ENCODE measurements around the gene NACA.
"Not testable (repeated sequence)": the region's sequence is repeated elsewhere in the genome, so short reads cannot be mapped to it uniquely, and the experiment has no call there.

Gene NACA
- 439 to 486 reads per million in 2 donors for total RNA-seq

DNA sequence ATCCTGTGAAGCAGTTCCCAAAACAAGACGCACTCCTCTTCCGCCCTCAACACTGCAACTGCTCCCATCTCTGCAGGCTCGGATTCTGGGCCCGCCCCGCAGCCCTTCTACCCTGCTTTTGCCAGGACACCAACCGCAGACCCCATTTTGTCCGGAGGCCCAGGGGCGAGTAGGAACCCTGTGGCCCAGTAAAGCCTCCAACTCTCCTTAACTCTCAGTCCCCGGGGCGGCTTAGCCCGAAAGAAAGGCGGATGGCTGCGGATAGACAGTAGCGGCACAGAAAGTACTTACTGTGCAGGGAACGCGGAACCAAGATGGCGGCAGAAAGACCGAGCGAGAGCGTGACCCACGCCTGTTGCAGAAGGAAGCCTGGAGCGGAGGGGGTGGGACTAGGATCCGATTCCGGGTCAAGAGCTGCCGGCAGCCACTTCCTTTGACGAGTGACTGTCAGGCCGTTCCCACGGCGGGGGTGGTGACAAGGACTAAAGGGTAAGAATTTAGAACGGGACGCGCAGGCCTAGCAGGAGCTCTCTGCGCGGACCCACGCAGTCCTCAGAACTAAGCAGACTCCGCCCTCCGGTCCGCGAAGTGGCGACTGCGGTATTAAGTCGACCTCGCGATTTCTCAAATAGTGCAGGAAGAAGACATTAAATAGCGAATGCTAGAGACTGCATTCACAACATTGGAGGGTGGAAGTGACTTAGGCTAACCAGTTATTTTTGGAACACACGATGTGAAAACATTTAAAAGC is at the start of gene NACA:
Gene NACA, minus strand, starts transcription at position 328 of the 751 bp plus-strand sequence. CDS start 778 bp downstream, outside the sequence.
- DNase-seq, result peak; percentile 67

DNA sequence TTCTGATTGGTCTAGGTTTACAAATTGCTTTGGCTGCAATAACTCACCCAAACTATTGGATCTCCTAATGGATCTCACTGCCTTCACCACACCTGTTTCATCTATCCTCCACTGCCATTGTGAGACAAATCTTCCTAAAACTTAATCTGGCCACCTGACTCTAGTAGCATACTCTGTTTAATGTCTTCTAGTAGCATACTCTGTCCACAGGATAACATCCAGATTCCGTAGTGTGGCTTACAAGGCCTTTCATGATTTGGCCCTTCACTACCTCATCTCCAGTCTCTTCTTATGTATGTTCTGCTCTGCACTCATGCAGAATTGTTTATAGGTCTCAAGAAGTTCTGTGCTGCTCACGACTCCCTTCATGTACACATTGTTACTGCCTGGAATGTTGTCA is 48.0 kb upstream of the NACA start:
- no peak for DNase-seq

DNA sequence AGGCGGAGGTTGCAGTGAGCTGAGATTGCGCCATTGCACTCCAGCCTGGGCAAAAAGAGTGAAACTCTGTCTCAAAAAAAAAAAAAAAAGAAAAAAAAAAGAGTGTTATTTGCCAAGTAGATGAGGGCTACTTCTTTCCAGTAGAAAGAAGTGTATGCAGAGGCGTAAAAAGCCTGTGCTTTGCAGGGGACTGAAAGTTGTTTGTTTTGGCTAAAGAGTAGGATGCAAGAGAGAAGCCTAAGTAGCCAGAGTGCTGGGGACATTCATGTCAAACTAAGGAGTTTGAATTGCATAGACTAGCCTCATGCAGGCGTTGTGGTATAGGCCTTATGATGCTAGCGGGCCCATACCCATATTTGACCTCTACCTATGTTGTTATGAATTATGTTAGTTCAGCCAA is 47.5 kb upstream of the NACA start:
- DNase-seq, result no peak

DNA sequence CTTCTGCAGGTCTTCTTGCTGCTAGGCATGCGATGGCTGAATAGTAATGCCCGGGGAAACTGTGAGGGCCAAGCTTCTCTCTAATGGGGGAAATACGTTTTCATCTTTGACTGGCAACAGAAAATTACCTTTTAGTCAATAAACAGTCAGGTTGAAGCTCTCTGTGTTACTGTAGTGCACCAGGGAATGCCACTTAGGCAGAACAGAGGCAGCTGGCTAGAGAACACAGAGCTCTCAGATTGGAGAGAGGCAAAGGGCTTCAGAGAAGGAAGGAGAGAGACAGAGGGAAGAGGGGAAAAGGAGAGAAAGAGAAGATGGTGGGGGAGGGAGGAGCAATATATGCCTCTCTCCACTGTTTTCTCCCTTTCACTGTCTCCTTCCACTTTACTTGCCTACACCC is 44.8 kb upstream of the NACA start:
- no peak for DNase-seq

DNA sequence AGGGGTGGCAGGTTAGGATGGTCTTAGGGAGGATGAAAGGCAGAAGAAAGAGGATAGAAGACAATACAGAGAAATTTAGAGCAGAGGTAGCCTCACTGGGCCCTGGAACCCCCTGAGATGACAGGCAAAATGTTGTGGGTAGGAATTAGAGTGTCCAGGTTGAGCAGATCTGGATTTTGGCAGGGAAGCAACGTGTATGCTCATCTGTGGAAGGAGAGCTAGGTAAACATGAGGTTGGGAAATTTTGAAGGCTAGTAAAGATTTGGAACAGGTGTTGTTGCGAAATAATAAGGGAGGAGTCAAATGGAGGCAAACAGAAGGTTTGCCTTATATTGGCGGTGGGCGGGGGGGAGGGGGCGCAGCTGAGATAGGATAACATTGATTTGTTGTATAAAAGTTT is 43.3 kb upstream of the NACA start:
- no peak for DNase-seq

DNA sequence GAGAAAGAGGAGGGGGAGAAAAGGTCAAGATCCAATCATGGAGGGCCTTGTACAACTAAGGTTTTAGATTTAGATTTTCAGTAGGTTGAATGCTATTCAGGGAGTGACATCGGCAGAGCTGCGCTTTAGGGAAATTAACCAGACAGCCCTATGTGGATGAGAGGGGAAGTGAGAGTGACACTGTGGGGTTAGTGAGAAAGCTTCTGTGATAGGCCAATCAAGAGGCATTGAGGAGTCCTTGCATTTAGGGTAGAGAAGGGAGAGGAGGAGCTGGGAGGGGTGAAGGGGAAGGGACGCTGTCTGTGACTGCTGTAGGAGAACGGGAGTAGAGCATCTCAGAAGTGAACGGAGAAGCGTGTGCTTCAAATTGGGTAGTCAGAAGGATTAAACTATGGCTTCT is 41.4 kb upstream of the NACA start:
- DNase-seq, result no peak

DNA sequence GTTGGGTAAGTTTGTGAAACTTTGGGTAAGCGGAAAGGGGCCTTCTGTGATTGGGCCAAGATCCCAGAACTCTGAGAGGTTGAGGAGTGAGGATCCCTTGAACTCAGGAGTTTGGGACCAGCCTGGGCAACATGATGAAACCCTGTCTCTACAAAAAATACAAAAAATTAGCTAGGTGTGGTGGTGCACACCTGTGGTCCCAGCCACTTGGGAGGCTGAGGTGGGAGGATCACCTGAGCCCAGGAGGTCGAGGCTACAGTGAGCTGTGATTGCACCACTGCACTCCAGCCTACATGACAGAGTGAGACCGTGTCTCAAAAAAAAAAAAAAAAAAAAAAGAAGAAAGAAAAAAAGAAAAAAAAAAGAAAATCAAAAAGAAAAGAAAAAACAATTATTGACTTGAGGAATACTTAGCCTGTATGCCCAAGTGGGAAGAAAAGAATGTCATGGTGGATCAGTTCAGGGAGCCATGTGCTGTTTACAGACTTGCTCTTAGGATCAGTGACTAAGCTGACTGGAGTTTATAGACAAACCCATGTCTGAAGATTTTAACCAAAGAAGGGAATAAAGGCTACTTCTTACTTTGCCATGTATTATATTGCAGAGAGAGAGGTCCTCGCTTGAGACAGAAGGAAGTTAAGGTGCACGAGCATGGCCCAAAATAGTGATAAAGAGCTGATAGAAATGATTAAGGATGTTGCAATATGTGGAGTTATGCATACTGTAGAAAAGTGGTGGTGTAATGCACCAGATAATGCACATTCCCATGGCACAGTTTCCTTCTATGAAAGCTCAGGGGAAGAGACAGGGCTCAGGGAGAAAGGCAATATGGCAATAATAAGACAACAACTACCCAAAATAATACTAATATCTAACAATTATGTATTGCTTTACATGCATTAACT is 38.9 kb upstream of the NACA start:
- DNase-seq, result no peak

DNA sequence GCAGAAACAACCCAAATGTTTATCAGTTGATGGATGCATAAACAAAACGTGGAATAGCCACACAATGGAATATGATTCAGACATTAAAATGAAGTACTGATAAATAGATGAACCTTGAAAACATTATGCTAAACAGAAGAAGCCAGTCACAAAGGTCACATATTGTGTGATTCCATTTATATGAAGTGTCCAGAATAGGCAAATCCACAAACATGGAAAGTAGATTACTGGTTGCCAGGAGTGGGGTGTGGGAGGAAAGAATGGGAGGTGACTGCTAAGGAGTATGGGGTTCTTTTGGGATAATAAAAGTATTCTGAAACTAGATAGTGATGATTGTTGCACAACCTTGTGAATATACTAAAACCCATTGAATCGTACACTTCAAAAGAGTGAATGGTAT is 36.7 kb upstream of the NACA start:
- DNase-seq, result no peak

DNA sequence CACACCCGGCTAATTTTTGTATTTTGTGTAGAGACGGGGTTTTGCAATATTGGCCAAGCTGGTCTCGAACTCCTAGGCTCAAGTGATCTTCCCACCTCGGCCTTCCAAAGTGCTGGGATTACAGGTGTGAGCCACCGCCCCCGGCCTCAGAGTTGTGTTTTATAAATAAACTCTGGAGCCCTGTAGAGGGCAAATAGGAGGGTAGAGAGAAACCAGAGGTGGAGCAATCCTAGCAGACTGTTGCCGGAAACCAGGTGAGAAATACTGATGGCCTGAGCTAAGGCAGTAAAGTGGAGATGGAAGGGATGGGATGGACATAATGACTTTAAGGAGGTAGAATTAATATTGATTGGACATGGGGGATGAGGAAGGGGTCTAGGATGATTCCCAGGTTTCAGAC is 35.4 kb upstream of the NACA start:
- DNase-seq, result no peak

DNA sequence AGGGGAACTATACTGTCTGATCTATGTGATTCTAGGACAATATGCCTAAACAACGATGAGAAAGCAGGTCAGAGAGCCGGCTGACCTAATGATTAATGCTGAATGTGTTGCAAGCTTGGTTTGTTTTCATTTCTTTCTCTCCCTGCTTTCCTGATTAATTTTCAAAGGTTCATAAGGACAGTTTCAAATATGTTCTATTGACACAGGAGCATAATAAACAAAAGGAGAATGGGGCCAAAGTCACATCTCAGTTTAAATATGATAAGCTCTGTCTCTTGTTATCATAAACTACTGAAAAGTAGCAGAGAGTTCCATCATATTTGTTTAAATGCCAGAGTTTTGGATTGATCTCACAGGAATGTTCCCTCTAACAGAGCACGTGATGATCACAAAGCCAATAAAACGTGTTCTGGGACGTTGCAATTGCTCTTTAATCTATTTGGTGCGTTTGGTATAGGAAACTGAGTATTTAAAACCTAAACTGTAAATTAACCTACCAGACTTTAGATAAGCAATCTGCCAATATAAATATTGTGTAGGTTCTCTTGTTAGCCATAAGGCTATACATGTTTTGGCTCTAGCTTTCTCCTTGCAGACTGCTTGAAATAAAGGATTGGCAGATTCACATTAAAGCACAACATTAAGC is 34.3 kb upstream of the NACA start:
- no peak for DNase-seq

DNA sequence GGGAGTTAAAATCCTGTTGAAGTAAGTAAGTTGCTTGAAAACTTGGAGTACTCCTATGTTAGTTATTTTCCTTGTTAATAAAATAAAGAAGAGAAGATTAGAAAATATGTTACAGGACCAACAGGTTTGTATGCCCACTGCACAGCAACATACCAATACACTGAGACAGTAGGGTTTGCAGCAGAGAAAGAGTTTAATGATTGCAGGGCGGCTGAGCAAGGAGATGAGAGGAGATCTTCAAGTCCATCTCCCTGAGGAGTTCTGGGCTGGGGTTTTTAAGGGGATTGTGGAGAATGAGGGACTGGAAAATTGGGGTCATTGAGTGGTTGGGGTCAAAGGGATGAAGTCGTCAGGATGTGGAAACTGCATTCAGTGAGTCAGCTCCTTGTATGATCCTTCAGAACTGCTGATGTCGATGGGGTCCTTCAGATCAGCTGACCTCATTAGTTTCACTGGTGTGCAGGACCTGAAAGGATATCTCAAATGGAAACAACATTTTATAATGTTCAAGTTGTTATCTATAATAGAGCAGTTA is 33.7 kb upstream of the NACA start:
- no peak for DNase-seq

DNA sequence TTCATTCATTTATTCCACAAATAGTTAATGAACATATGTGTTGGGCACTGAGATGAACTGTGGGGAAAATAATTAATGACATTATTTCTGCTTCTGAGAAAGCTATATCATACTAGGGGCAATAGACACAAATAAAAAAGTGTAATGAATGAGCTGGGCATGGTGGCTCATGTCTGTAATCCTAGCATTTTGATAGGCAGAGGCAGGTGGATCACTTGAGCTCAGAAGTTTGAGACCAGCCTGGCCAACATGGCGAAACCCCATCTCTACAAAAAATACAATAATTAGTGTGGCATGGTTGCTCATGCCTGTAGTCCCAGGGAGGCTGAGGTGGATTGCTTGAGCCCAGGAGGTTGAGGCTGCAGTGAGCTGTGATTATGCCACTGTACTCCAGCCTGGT is 32.9 kb upstream of the NACA start:
- not testable (repeated sequence) for DNase-seq

DNA sequence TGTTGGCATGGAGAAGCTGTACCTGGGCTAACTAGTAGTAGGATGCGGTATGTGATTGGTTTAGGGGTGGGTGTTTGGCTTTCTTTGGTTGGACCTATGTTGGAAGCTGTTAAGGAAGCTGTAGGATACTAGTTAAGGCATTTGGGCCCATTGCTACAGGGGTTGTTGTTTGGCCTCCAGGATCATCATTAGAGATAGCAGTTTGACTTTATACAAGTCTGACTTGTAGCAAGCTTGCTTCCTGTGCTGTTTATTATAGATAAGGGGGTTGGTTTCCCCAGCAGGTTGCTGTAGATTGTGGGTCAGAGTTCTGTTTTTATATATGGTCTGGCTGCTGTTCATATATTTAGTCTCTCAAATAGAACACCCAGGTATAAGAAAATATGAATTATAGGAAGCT is 28.5 kb upstream of the NACA start:
- no peak for DNase-seq

DNA sequence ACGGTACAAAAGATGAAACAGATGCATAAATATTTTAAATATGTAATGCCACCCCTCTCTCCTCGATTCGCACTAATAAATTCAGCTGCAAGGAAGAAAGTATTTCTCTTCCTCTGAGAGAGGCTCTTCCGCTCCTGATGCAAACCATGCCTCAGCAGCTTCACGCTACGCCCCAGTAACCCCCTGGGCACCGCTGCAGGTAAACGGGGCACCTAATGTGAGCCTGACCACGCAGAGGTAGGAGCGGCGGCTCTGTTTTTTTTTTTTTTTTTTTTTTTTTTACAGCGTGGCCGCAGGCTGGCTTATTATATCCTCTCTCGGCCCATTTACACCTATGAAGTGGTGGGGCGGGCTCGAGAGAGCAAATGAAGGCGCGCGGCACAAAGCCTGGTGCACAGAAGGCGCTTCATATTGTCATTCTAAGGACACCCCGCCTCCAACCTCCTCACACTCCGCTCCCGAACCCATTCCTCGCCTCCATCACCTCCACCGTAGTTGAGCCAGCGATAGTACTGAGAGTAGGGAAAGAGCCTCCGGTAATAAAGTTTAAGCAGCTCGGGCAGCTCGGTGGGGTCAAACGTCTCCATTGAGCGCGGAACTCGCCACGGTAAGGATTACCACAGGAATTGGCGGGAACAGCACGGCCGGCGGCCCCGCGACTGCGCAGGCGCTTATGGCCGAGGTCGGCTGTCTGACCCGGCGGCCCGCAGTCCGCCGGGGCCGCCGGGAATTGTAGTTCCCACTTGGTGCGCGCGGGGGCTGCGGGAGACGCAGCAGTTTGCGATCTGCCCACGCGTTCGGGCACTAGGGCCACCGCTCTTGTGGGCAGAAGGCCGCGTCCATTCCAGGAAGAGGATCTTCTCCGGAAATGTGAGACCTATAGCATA is 26.9 kb upstream of the NACA start, which contains the start of gene PRIM1:
Gene PRIM1, minus strand, starts transcription at position 612 of the 887 bp plus-strand sequence. Its CDS starts 25 bp downstream, at position 587.
- DNase-seq, result peak; percentile 76

DNA sequence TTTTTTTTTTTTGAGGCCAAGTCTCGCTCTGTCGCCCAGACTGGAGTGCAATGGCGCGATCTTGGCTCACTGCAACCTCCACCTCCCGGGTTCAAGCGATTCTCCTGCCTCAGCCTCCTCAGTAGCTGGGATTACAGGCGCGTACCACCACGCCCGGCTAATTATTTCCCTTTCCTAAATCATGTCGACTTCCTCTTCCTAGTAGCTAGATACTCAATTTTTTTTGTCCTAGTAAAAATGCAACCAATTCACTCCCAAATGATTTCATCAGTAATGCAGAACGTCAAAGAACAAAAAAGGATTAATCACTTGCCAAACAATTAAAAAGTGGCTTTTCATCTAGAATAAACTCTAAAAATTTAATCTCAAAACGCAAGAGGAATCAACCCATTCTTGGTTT is 25.5 kb upstream of the NACA start:
- not testable (repeated sequence) for DNase-seq

DNA sequence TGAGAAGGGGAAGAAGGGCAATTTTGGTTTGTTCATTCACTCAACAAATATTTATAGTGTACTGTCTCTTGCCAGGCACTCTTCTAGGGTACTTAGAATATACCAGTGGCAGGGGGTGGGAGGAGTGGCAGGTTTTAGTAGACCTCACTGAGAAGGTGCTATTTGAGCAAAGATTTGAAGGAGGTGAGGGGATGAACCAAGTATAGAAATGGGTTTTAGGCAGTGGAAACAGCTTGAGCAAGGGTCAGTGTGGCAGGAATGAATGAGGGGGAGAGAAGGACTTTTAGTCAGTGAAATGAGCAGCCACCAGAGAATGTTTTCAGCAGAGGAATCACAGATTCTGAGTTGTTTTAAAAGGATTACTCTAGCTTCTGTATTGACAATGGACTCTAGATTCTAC is 24.8 kb upstream of the NACA start:
- DNase-seq, result no peak

DNA sequence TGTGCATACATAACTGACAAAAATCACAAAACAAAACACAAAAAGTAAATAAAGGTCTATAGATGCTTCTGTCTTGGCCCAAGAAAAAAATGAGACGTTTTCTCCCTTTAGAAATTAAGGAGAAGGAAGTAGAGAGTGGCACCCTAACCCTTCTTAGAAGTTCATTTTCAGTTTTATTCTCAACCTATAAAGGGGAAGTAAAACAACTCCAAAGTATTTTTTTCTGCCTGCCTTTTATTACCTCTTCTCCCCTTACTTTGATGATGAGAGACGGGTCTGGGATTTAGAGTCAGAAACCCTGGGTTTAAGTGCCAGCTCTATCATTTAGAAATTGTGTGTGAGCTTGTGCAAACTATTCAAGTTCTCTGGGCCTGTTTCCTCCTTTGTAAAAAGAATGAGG is 24.3 kb upstream of the NACA start:
- no peak for DNase-seq

DNA sequence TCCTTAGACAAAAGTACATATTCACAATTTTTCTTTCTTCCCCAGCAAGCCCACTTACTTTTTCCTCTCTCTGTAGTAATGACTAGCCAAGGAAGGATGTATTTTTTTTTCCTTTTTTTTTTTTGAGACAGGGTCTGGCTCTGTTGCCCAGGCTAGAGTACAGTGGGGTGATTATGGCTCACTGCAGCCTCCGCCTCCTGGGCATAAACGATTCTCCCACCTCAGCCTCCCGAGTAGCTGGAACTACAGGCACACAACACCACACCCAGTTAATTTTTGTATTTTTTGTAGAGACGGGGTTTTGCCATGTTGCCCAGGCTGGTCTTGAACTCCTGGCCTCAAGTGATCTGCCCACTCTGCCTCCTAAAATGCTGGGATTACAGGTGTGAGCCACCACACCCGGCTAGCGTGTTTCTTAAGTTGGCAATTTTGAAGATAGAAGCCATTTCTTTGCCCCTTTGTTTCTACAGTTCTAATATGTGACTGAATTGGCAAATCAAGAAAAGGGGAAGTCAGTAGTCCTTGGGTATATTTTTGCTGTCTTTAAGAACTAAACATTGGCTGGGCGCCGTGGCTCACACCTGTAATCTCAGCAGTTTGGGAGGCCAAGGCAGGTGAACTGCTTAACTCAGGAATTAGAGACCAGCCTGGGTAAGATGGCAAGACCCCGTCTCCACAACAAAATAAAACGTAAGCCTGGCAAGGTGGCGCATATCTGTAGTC is 3.2 kb upstream of the NACA start:
- no peak for DNase-seq

DNA sequence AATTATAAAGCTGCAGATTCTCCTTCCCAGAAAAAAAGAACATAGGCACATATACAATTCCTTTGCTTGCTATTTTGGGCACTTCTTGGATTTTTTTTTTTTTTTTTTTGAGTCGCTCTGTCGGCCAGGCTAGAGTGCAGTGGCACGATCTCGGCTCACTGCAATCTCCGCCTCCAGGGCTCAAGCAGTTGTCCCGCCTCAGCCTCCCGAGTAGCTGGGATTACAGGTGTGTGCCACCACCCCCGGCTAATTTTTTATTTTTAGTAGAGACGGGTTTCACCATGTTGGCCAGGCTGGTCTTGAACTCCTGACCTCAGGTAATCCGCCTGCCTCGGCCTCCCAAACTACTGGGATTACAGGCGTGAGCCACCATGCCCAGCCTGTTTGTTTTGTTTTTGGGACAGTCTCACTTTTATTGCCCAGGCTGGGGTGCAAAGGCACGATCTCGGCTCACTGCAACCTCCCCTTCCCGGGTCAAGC is 1.1 kb upstream of the NACA start:
- not testable (repeated sequence) for DNase-seq

DNA sequence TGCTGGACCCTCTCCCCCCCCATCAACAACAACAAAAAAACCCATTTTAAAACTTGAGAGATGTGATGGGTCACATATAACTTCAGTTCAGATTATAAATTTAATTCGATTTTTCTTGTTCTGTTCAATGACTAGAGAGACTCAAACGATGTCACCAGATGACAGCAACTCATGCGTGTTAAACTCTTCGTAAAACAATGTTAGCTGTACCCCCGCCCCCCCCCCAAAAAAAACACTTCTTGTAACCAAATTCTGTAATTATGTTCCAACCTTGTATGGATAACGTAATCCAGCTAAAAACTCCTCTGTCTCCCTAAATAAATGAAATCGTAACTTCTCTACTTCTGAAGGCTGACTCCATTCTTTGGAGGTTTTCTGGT is 614 bp upstream of the NACA start:
- DNase-seq, result no peak

DNA sequence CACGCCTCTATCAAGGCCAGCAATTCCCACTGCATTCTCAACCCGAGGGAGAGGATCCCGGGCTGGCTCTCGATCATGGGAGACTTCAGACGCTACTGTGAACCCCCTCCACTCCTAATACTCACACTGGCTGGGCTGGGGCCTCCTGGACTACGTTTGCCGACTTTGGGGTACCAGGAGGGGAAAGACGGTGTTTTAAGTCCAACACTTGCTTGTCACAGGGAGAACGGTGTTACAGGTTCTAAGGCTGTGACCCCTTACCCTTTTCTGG is 463 bp downstream of the NACA start:
- no peak for DNase-seq
